A549 (cell line): ENCODE data around the gene ICA1L.

Experiments
- BHLHE40 ChIP-seq: IDR thresholded peaks from 2 replicates; pipeline ENCODE4 v1.6.1; 2012; ENCODE audit warnings: low read depth, low read length, inconsistent platforms
- CBX8 ChIP-seq: fragments of 200-600 bp; sonication (generic); IDR thresholded peaks from 2 replicates; pipeline ENCODE4 v1.6.1; 2016
- CEBPB ChIP-seq, 2 experiments: fragments of >200 bp in 1 of 2; sonication (Bioruptor Twin) in 1 of 2; formaldehyde crosslinking in 1 of 2; IDR thresholded peaks; 2 replicates each; pipeline ENCODE4 v1.6.1; 2012 to 2016
- CTCF ChIP-seq: fragments of >200 bp; sonication (Bioruptor Twin); formaldehyde crosslinking; IDR thresholded peaks from 3 replicates; pipeline ENCODE4 v1.5.1; 2016
- EP300 ChIP-seq, 2 experiments: fragments of >200 bp; sonication (Bioruptor Twin); formaldehyde crosslinking; IDR thresholded peaks; 2 replicates in 1 of 2; 3 replicates in 1 of 2; pipeline ENCODE4 v1.6.1; 2016 to 2017
- FOSB ChIP-seq: fragments of 250-450 bp; sonication (Bioruptor Pico); IDR thresholded peaks from 2 replicates; pipeline ENCODE4 v1.5.0; 2020; ENCODE audit warnings: mild to moderate bottlenecking, moderate library complexity
- GATA3 ChIP-seq: IDR thresholded peaks from 2 replicates; pipeline ENCODE4 v1.6.1; 2012; ENCODE audit warnings: borderline replicate concordance
- HEYL ChIP-seq: fragments of 250-450 bp; sonication (Bioruptor Pico); IDR thresholded peaks from 2 replicates; pipeline ENCODE4 v1.8.0; 2021; ENCODE audit warnings: mild to moderate bottlenecking, moderate library complexity
- HMGXB4 ChIP-seq: fragments of 250-450 bp; sonication (Bioruptor Pico); IDR thresholded peaks from 2 replicates; pipeline ENCODE4 v1.5.0; 2021; ENCODE audit warnings: mild to moderate bottlenecking, moderate library complexity, borderline replicate concordance
- HOXA7 ChIP-seq: fragments of 250-450 bp; sonication (Bioruptor Pico); IDR thresholded peaks from 2 replicates; pipeline ENCODE4 v1.5.0; 2020; ENCODE audit warnings: mild to moderate bottlenecking, moderate library complexity
- JUNB ChIP-seq: fragments of >200 bp; sonication (Bioruptor Twin); formaldehyde crosslinking; IDR thresholded peaks from 2 replicates; pipeline ENCODE4 v1.6.1; 2016
- MAX ChIP-seq: IDR thresholded peaks from 2 replicates; pipeline ENCODE4 v1.6.1; 2012
- POLR2A ChIP-seq: IDR thresholded peaks from 2 replicates; pipeline ENCODE4 v1.6.1; 2012; ENCODE audit warnings: mild to moderate bottlenecking, low read length
- TFCP2L1 ChIP-seq: fragments of 250-450 bp; sonication (Bioruptor Pico); IDR thresholded peaks from 2 replicates; pipeline ENCODE4 v1.5.0; 2021; ENCODE audit warnings: mild to moderate bottlenecking

GRCh38 chr2:202822411-202822810 is 49.2 kb downstream of the ICA1L start:
- TF ChIP-seq CBX8 (no peak), CEBPB (IDR thresholded peaks at IDR 0.05) (no peak), CTCF (no peak), HOXA7 (CRISPR knock-in tag) (no peak), GATA3 (no peak), TFCP2L1 (CRISPR knock-in tag) (no peak), BHLHE40 (no peak), MAX (no peak), EP300 (IDR thresholded peaks at IDR 0.05) (no peak), JUNB (no peak), FOSB (CRISPR knock-in tag) (no peak), POLR2A (no peak), HMGXB4 (no peak), HEYL (CRISPR knock-in tag) (no peak)
